ENCODE data around the gene RARA.
"Not testable (repeated sequence)": the region's sequence is repeated elsewhere in the genome, so short reads cannot be mapped to it uniquely, and the experiment has no call there.

The RARA gene

DNA sequence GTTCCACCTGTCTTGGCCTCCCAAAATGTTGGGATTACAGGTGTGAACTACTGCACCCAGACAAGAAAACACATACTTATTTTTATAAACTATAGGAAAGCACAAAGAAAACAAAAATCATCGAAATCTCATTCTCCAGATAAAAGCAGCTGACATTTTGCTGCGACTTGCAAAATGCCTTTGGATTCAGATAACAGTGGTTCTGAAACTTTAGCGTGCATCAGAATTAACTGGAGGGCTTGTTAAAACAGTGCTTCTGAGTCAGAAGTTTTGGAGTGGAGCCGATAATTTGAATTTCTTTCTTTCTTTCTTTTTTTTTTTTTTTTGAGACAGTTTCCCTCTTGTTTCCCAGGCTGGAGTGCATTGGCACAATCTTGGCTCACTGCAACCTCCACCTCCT is 73.3 kb downstream of the RARA start:
- DNase-seq, result no peak

DNA sequence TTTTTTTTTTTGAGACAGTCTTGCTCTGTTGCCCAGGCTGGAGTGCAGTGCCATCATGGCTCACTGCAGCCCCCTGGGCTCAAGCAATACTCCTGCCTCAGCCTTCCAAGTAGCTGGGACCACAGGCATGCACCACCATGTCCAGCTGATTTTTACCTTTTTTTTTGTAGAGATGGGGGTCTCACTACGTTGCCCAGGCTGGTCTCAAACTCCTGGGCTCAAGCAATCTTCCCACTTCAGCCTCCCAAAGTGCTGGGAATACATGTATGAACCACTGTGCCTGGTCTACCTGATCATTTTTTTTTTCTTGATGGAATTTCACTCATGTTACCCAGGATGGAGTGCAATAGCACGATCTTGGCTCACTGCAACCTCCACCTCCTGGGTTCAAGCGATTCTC is 77.6 kb downstream of the RARA start:
- DNase-seq, result not testable (repeated sequence)

DNA sequence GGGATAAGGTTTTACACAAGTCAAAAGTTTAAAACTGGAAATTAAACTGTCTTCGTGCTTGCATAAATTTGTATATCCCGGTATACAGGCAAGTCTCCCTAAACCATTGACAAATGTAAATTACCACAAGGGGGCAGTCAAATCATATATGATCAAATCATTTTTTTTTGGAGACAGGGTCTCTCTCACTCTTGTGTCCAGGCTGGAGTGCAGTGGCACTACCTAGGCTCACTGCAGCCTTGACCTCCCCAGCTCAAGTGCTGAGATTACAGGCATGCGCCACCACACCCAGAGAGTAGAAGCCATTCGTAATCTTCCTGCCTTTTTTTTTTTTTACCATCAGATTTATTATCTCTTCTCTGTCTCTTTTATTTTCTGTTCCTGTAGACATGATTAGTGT is 90.2 kb downstream of the RARA start:
- peak; percentile 65 for DNase-seq

DNA sequence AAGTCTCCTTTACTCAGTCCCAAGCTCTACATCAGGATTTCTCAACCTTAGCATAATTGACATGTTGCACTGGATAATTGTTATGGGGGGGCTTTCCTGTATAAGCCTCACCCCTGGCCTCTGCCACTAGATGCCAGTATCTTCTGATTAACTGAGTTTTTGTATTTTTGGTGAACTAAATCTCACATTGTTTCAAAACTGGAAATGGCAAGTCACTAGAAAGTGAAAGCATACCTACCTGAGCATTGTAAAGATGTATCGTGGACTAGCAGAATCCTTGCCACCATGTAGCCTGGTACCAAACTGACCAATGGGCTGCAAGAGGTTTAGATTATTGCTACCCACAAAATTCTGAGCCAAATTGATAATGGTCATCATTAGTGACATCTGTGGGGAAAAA is 93.7 kb downstream of the RARA start:
- no peak for DNase-seq

DNA sequence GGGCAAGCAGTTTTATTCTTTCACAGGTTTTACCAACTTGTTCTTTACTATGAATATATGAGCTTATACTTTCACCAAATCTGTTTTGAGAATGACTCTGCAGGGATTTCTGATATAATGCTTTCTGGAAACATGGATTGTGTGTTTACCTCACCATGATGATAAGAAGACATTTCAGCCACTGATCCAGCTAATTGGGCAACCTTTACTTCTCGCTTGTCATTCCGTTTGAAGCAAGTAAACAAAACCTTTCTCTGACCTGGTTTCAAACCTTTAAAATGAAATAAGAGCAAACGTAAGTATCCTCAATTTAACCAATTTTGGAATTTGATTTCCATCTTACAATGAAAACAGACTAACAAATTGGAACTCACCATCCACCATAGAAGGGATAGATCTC is 95.0 kb downstream of the RARA start:
- DNase-seq, result no peak
